ENCODE measurements around the gene MDM2. TPM values are rescaled to one million over a fixed set of nuclear protein-coding genes. Genes with fewer than 3 reads are reported as not detected.

Gene MDM2
- total RNA-seq, 1 experiment from 2014 or later, result 86.4 TPM

- H4K20me1 ChIP-seq (ENCODE audit: low read length), result 0 out of 2 replicates have a peak, but pooled peaks cover 3% of the 10 kb centered on the region
Measured at GRCh38 chr12:68844788-68845695, 37.1 kb downstream of the MDM2 start.

GRCh38 chr12:68846811-68847210 is 38.8 kb downstream of the MDM2 start:
- Histone ChIP-seq H3K9me3 (ENCODE audit: low read length) (no peaks in the 10 kb centered on the region), H4K20me1 (ENCODE audit: low read length) (0 out of 2 replicates have a peak, but pooled peaks cover 3% of the 10 kb centered on the region), H3K9ac (ENCODE audit: low read length) (no peak overlapping the region), H3K4me1 (ENCODE audit: insufficient read depth, low read length) (no peaks in the 10 kb centered on the region), H3K4me3 (ENCODE audit: low read length) (no peak overlapping the region), H3K9me2 (replicated peaks; ENCODE audit: low read length) (no peaks in the 10 kb centered on the region), H3K27me3 (ENCODE audit: low read length) (no peaks in the 10 kb centered on the region), H3K36me3 (ENCODE audit: low read depth, low read length) (peaks cover 15% of the 10 kb centered on the region), H3K27ac (ENCODE audit: low read length) (no peak overlapping the region), H3K79me2 (ENCODE audit: low read length) (no peaks in the 10 kb centered on the region), H2AFZ (ENCODE audit: low read length) (no peak overlapping the region), H3K4me2 (ENCODE audit: low read length) (no peak overlapping the region), H3F3A (ENCODE audit: low read length, unreplicated experiment) (no peaks in the 10 kb centered on the region)
- BruUV-seq (replicated peaks), result no TSS peak
- TF ChIP-seq EZH2phosphoT487 (IDR thresholded peaks at IDR 0.05; ENCODE audit: borderline replicate concordance, low read length) (no peak), CTCF (conservative IDR thresholded peaks at IDR 0.05; ENCODE audit: low read depth, low read length) (no peak)
- ChIA-PET POLR2A (ENCODE audit: unreplicated experiment) (no interaction called here), CTCF (no interaction called here)
- intact Hi-C loops (cut with micrococcal nuclease), result no loop called here
- no peak for ATAC-seq
- DNase-seq, result no peak

More at GRCh38 chr12:68844788-68845695, 37.1 kb downstream of the MDM2 start:
- TF ChIP-seq EZH2 (IDR thresholded peaks at IDR 0.05; ENCODE audit: low read length, unreplicated experiment) (no peak), CTCF (conservative IDR thresholded peaks at IDR 0.05; ENCODE audit: low read depth, low read length) (no peak), EZH2phosphoT487 (IDR thresholded peaks at IDR 0.05; ENCODE audit: borderline replicate concordance, low read length) (no peak)
- H3F3A ChIP-seq (ENCODE audit: low read length, unreplicated experiment), result no peaks in the 10 kb centered on the region
- no peak overlapping the region for H3K9ac ChIP-seq (ENCODE audit: low read length)
- ChIA-PET POLR2A (ENCODE audit: unreplicated experiment) (no interaction called here), CTCF (interaction anchor here (0.6 to 0.7 kb wide), 2 partner anchors 15 kb away, joined by 3 read pairs; no protein-coding TSS in a partner anchor)
- peaks cover 27% of the 10 kb centered on the region for H3K36me3 ChIP-seq (ENCODE audit: low read depth, low read length)
- no peak overlapping the region for H3K27ac ChIP-seq (ENCODE audit: low read length)
- no peak overlapping the region for H3K4me2 ChIP-seq (ENCODE audit: low read length)
- no peaks in the 10 kb centered on the region for H3K4me1 ChIP-seq (ENCODE audit: insufficient read depth, low read length)
- no peak overlapping the region for H2AFZ ChIP-seq (ENCODE audit: low read length)
- intact Hi-C loops (cut with micrococcal nuclease), result no loop called here
- no peaks in the 10 kb centered on the region for H3K79me2 ChIP-seq (ENCODE audit: low read length)
- H3K27me3 ChIP-seq (ENCODE audit: low read length), result no peaks in the 10 kb centered on the region
- DNase-seq, result no peak
- no peaks in the 10 kb centered on the region for H3K9me3 ChIP-seq (ENCODE audit: low read length)
- no peak overlapping the region for H3K4me3 ChIP-seq (ENCODE audit: low read length)
- H3K9me2 ChIP-seq (replicated peaks; ENCODE audit: low read length), result no peaks in the 10 kb centered on the region
- BruUV-seq (replicated peaks), result no TSS peak
- no peak for ATAC-seq

GRCh38 chr12:68850390-68850789 is 42.4 kb downstream of the MDM2 start:
- ATAC-seq, result no peak

More at GRCh38 chr12:68850390-68850789, 42.4 kb downstream of the MDM2 start:
- CTCF ChIA-PET, result no interaction called here
- no peaks in the 10 kb centered on the region for H3K9me3 ChIP-seq (ENCODE audit: low read length)
- no peaks in the 10 kb centered on the region for H3K4me1 ChIP-seq (ENCODE audit: insufficient read depth, low read length)
- intact Hi-C loops (cut with micrococcal nuclease), result no loop called here
- no peaks in the 10 kb centered on the region for H4K20me1 ChIP-seq (ENCODE audit: low read length)
- H2AFZ ChIP-seq (ENCODE audit: low read length), result no peak overlapping the region
- TF ChIP-seq EZH2 (IDR thresholded peaks at IDR 0.05; ENCODE audit: low read length, unreplicated experiment) (no peak), CTCF (conservative IDR thresholded peaks at IDR 0.05; ENCODE audit: low read depth, low read length) (no peak), EZH2phosphoT487 (IDR thresholded peaks at IDR 0.05; ENCODE audit: borderline replicate concordance, low read length) (no peak)
- no peaks in the 10 kb centered on the region for H3F3A ChIP-seq (ENCODE audit: low read length, unreplicated experiment)
- H3K9ac ChIP-seq (ENCODE audit: low read length), result no peak overlapping the region
- POLR2A ChIA-PET (ENCODE audit: unreplicated experiment), result interaction anchor here (0.6 to 0.7 kb wide), 2 partner anchors 8 to 440 kb away, joined by 4 read pairs; no protein-coding TSS in a partner anchor
- H3K79me2 ChIP-seq (ENCODE audit: low read length), result no peaks in the 10 kb centered on the region
- H3K27ac ChIP-seq (ENCODE audit: low read length), result no peak overlapping the region
- no peak overlapping the region for H3K4me2 ChIP-seq (ENCODE audit: low read length)
- H3K9me2 ChIP-seq (replicated peaks; ENCODE audit: low read length), result no peaks in the 10 kb centered on the region
- peak; percentile 15 for DNase-seq
- H3K4me3 ChIP-seq (ENCODE audit: low read length), result no peak overlapping the region
- H3K36me3 ChIP-seq (ENCODE audit: low read depth, low read length), result no peaks in the 10 kb centered on the region
- BruUV-seq (replicated peaks), result no TSS peak
- H3K27me3 ChIP-seq (ENCODE audit: low read length), result no peaks in the 10 kb centered on the region

All from PC-3 (cell line).